NCI-H1930 (cell line): Measurements from ENCODE around the gene GNPNAT1.
"Not testable (repeated sequence)": the region's sequence is repeated elsewhere in the genome, so short reads cannot be mapped to it uniquely, and the experiment has no call there.

Experiments used
- DNase-seq, 2 experiments: peaks; one replicate each; lab custom pipeline; 2025; lab: John Stamatoyannopoulos, UW

Gene GNPNAT1

GRCh38 chr14:52729585-52729924 lies 61.9 kb downstream of the GNPNAT1 start:
- no peak for DNase-seq

GRCh38 chr14:52729035-52729434 lies 62.4 kb downstream of the GNPNAT1 start:
- DNase-seq, result not testable (repeated sequence)

GRCh38 chr14:52727509-52727908 lies 63.9 kb downstream of the GNPNAT1 start:
- not testable (repeated sequence) for DNase-seq
